HG02852 (cell line): Measurements from ENCODE around the gene NAPB.

Experiments
- ATAC-seq: cut with Tn5 transposase; IDR thresholded peaks from one replicate; pipeline ENCODE4 v1.9.1; 2021; ENCODE audit warnings: mild to moderate bottlenecking, moderate library complexity; ENCODE audit not compliant: unreplicated experiment

Gene NAPB

GRCh38 chr20:23407781-23408464 is 13.4 kb downstream of the NAPB start:
- ATAC-seq = peak; percentile 94

- no peak for ATAC-seq
These were observed 14.4 kb downstream of the NAPB start for GRCh38 chr20:23406880-23407279.

- ATAC-seq = no peak
These were observed 17.1 kb downstream of the NAPB start for GRCh38 chr20:23404196-23404595.

- no peak for ATAC-seq
These were observed 17.5 kb downstream of the NAPB start for GRCh38 chr20:23403751-23404150.

GRCh38 chr20:23401051-23401450 is 20.2 kb downstream of the NAPB start:
- no peak for ATAC-seq

GRCh38 chr20:23399568-23400241 is 21.6 kb downstream of the NAPB start:
- ATAC-seq = peak; percentile 71

- no peak for ATAC-seq
These were observed 23.3 kb downstream of the NAPB start for GRCh38 chr20:23397961-23398360.

- ATAC-seq = no peak
These were observed 24.2 kb downstream of the NAPB start for GRCh38 chr20:23396950-23397627.

GRCh38 chr20:23393996-23394775 is 27.1 kb downstream of the NAPB start:
- ATAC-seq = no peak

GRCh38 chr20:23391707-23392310 is 29.5 kb downstream of the NAPB start:
- ATAC-seq = no peak

GRCh38 chr20:23390091-23390774 is 31.1 kb downstream of the NAPB start:
- no peak for ATAC-seq

- ATAC-seq = no peak
These were observed 34.2 kb downstream of the NAPB start for GRCh38 chr20:23387118-23387443.

- ATAC-seq = no peak
These were observed 34.8 kb downstream of the NAPB start for GRCh38 chr20:23386304-23387117.

- no peak for ATAC-seq
These were observed 39.4 kb downstream of the NAPB start for GRCh38 chr20:23381876-23382275.

GRCh38 chr20:23379772-23380171 is 41.5 kb downstream of the NAPB start:
- ATAC-seq = no peak

GRCh38 chr20:23375827-23376226 is 45.5 kb downstream of the NAPB start:
- no peak for ATAC-seq

- no peak for ATAC-seq
These were observed 46.8 kb downstream of the NAPB start for GRCh38 chr20:23374441-23374840.

GRCh38 chr20:23371496-23371895 is 49.8 kb downstream of the NAPB start:
- no peak for ATAC-seq

GRCh38 chr20:23370873-23371272 is 50.4 kb downstream of the NAPB start:
- ATAC-seq = no peak

GRCh38 chr20:23370274-23370673 is 51.0 kb downstream of the NAPB start:
- ATAC-seq = no peak
